HG03439 (cell line): ENCODE data around the gene RRP12.
"Not testable (repeated sequence)": the region's sequence is repeated elsewhere in the genome, so short reads cannot be mapped to it uniquely, and the experiment has no call there.

Experiments
- ATAC-seq: cut with Tn5 transposase; IDR thresholded peaks from one replicate; pipeline ENCODE4 v1.9.1; 2021; ENCODE audit warnings: mild to moderate bottlenecking, moderate library complexity; ENCODE audit not compliant: unreplicated experiment

Gene RRP12, protein sequence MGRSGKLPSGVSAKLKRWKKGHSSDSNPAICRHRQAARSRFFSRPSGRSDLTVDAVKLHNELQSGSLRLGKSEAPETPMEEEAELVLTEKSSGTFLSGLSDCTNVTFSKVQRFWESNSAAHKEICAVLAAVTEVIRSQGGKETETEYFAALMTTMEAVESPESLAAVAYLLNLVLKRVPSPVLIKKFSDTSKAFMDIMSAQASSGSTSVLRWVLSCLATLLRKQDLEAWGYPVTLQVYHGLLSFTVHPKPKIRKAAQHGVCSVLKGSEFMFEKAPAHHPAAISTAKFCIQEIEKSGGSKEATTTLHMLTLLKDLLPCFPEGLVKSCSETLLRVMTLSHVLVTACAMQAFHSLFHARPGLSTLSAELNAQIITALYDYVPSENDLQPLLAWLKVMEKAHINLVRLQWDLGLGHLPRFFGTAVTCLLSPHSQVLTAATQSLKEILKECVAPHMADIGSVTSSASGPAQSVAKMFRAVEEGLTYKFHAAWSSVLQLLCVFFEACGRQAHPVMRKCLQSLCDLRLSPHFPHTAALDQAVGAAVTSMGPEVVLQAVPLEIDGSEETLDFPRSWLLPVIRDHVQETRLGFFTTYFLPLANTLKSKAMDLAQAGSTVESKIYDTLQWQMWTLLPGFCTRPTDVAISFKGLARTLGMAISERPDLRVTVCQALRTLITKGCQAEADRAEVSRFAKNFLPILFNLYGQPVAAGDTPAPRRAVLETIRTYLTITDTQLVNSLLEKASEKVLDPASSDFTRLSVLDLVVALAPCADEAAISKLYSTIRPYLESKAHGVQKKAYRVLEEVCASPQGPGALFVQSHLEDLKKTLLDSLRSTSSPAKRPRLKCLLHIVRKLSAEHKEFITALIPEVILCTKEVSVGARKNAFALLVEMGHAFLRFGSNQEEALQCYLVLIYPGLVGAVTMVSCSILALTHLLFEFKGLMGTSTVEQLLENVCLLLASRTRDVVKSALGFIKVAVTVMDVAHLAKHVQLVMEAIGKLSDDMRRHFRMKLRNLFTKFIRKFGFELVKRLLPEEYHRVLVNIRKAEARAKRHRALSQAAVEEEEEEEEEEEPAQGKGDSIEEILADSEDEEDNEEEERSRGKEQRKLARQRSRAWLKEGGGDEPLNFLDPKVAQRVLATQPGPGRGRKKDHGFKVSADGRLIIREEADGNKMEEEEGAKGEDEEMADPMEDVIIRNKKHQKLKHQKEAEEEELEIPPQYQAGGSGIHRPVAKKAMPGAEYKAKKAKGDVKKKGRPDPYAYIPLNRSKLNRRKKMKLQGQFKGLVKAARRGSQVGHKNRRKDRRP (N-terminal part only)

DNA sequence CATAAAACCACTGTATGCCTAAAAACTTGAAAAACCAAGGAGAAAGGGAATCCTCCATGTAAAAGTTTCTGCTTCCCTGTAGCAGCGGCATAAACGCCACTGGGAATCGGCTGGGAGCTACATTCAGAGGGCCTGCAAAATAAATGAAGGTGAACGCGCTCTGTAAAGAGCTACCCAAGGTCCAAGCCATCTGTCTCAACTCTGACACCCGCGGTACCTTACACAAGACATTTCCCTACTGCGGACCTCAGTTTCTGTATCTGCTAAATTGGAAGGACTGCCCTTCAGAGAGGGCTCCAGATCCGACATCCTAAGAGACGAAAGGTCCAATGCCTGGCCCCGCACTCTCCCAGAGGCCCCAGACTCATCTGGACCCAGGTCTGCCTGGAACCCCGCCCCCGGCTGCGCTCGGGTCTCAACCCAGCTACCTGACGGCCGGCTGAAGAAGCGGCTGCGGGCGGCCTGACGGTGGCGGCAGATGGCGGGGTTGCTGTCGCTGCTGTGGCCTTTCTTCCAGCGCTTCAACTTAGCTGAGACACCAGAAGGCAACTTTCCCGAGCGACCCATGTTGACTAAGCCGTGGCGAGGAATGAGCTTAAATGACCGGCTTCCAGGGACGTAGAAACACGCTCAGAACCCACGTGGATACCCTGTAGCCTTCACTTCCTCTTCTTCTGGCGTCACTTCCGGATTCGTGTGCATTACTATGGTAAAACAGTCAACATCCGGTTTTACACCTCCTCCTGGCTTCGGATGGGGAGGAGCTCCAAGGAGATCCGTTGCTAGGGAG is at the start of gene RRP12:
Gene RRP12, minus strand, starts transcription at position 676 of the 790 bp plus-strand sequence. Its CDS starts 109 bp downstream, at position 567.
- ATAC-seq = peak; percentile 87

DNA sequence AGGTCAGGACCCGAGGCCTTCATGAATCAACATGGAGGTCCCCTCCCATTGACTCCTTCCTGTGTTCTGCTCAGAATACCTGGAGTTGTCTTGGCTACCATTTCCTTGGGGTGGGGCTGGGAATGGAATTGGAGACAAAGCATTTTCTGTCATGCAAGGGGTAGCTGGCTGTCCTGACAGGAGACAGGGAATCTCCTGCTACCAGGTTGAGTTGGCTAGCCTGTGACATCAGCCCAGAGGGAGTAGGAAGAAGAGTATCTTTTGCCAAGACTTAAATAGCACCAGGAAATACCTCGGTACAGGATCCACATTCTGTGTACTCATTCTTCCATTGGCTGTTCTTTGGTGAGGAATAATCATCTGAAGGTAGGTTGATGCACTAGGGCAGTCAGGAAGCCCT is 49.7 kb upstream of the RRP12 start:
- ATAC-seq = no peak

DNA sequence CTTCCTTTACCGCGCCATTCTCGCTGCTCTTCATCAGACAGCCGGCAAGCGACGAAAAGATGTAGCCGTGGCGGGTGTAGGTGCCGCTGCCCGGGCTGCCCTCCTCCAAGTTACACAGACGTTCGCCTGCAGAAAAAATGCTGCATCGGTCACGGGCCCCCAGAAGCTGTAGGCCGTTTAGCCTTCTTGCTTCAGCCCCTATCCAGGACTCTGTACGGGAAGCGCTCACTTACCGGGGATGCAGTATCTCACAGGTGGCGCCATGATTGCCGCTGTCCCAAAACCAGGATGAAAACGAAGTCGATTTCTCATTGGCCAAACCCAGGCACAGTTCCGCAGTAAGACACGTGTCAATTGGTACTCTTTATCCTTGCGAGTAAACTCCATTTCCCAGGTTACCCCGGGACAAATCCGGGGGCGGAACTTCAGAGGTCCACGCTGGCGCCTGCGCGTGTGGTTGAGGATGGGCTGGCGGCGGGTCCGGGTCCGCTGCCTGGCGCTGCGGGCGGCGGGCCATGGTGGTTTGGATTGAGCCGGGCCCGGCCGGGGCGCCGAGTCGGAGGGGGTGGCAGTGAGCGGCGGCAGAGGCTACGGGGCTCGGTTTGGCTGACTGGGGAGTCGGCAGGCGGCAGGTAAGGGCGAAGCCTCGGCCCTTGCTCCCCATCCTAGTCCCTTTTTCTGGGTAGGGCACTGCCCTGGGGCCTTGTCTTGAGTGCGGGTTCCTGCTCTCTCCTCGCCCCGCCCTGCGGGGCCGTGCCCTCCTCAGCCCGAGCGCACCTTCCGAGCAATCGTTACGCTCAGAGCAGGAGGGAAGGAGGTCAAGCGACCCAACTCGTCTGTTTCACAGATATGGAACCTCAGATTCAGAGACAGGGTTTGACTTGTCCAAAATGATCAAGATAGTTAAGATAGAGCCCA is 44.8 kb upstream of the RRP12 start, which contains the start of the genes EXOSC1 and ZDHHC16:
Gene EXOSC1, minus strand, starts transcription at position 285 of the 918 bp plus-strand sequence. Its CDS starts 21 bp downstream, at position 264.
Gene ZDHHC16, plus strand, starts transcription at position 454 of the 918 bp plus-strand sequence. CDS start 5,501 bp downstream, outside the sequence.
- ATAC-seq = peak; percentile 93

DNA sequence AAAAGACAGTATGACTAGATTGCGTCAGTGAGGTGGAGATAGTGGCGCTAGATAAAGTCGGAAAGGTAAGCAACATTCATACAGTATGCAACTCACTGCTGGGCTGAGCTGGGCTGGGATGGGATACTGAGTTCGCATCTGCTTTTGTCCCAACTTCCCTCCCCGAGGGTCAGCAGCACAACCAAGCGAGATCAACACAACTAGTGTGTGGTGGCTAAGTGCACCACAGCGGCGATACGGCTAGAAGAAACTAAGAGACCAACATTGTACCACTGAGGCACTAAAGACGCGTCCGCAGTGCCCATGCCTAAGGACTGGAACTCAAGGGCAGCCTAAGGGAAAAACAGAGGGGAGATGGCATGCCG is 44.2 kb upstream of the RRP12 start:
- ATAC-seq = no peak

DNA sequence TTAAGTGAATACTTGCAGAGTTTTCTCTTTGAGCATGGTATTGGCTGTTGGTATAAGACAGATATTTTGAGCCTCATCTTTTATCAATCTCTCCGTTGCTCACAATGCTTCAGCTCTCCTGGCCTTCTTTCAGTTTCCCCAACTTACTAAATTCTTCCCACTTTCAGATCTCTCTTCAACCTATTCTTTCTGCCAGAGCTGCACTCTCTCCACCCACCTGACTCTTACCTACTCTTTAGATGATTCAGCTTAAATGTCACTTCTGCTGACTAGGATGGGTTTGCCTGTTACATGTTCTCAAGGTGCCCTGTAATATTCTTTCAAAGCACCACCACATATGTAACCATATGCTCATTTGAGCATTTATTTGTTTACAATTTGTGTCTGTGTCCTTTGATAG is 43.1 kb upstream of the RRP12 start:
- no peak for ATAC-seq

DNA sequence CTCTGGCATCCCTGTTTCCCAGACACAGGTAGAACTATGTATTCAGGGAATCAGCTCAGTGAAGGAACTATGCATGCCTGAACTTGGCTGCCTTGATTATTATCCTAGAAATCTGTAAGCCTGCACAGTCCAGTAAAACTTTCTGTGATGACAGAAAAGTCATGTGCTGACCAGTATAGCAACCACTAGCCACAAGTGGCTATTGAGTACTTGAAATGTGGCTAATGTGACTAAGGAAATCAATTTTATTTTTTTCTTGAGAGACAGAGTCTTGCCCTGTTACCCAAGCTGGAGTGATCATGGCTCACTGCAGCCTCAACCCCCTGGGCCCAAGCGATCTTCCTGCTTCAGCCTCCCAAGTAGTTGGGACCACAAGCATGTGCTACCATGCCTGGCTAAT is 41.1 kb upstream of the RRP12 start:
- ATAC-seq = no peak

DNA sequence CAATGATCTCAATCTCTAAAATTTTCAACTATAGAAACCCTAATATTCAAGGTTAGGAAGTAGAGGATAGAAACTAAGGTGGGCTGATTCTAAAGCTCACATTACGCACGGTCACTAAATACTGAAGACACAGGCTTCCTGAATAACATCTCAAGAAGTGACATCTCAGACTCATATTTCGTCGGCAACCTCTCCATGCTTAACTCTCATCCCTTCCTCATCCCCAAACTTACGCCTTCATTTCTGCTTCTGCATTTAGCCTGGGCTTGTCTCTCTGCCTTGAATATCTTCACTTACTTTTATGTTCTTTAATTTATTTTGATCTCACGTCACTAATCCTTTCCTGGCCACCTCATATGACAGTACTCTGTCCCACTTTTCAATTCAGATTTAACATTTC is 34.1 kb upstream of the RRP12 start:
- ATAC-seq = no peak

DNA sequence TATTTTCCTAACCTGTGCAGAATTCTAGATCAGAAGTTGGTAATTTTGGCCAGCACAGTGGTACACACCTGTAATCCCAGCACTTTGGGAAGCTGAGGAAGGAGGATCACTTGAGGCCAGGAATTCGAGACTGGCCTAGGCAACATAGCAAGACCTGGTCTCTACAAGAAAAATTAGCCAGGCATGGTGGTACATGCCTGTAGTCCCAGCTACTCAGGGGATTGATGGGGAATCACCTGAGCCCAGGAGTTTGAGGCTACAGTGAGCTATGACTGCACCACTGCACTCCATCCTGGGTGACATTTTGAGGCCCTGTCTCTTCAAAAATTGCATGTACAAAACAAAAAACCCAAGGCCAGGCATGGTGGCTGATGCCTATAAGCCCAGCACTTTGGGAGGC is 33.4 kb upstream of the RRP12 start:
- no peak for ATAC-seq

DNA sequence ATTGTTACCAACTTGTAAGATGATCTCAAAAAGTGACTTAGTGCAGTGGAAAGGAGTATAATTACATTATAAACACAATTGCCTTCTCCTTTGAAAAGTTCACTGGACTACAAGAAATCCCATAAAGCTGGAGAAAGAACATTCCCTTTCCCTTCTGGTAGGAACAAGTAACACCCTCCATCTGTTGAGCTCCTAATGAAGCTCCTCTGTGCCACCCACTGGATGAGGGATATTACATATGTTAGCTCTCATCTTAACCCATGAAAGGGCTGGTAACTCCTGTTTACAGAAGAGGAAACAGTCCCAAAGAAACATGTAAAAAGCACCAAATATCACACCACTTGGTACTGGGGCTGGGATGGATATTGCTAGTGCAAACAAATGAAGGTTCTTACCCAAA is 32.9 kb upstream of the RRP12 start:
- ATAC-seq = no peak

DNA sequence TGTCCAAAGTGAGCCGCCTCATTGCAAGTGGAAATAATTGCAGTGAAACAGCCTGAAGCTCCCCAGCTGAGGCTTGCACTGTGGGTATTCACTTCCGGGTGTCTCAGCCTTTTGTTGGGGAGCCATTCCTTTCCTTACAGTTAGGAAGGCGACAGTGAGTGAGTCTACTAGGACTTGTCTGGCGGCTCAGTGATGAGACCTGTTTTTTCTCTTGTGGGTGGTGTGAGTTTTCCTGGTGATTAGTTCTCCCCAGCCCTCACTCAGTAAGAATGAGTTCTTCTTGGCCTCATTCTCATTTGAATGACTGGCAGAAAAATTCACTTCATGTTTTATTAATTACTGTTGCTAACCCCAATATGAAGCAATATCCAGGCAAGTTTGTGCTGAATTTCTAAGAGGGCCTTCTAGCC is 27.4 kb upstream of the RRP12 start:
- ATAC-seq = no peak

DNA sequence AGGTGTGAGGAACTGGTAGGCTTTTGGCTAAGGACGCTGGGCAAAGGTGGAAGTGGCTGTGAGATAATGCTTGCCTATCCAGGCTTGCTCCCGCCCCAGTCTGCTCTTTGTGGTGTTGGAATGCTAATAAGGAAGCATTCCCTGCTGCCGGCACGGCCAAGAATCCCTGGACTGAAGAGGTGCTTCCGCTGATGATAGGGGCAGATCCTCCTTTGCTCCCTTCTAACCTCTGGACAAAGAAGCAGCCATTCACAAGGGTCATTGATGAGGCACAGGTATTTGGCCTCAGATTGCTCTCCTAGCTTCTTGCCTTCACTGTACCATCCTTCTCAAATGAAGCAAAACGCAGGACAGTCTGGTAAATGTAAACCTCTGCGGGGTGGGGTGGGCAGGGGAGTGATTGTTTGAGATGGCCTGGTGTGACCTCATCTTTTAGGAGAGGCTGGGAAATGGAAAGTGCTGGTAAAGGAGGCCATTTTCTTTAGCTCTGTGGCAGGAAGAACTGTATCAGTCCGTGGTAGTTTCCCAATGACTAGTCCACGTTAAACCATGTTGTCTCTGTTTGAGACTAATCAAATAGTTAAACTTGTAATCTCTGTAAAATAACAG is 26.5 kb upstream of the RRP12 start:
- no peak for ATAC-seq

DNA sequence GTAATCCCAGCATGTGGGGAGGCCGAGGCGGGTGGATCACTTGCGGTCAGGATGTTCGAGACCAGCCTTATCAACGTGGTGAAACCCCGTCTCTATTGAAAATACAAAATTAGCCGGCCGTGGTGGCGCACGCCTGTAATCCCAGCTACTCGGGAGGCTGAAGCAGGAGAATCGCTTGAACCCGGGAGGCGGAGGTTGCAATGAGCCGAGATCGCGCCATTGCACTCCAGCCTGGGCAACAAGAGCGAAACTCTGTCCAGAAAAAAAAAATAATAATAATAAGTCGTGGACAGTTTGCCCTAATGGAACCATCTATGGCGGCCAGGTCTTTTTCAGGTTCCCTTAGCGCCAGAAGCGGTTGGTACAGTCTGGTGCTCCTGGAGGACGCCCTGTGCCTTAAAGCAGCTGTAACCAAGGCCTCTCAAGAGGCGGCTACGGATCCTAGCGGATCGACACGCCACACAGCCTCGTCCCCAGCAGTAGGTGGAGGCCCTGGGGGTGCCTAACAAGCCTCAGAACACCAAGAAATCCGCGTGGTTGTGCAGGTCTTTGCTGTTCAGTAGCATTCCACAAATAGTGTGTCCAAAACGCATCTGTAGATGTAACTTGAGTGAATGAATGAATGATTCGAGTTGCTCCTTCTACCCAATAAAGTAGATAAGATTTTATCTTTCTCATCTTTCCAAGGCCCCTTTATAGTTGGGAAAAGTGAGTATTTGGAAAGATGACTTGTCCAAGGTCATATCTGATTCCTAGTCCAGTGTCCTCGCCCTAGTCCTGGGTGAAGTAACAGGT is 25.8 kb upstream of the RRP12 start:
- ATAC-seq = no peak

DNA sequence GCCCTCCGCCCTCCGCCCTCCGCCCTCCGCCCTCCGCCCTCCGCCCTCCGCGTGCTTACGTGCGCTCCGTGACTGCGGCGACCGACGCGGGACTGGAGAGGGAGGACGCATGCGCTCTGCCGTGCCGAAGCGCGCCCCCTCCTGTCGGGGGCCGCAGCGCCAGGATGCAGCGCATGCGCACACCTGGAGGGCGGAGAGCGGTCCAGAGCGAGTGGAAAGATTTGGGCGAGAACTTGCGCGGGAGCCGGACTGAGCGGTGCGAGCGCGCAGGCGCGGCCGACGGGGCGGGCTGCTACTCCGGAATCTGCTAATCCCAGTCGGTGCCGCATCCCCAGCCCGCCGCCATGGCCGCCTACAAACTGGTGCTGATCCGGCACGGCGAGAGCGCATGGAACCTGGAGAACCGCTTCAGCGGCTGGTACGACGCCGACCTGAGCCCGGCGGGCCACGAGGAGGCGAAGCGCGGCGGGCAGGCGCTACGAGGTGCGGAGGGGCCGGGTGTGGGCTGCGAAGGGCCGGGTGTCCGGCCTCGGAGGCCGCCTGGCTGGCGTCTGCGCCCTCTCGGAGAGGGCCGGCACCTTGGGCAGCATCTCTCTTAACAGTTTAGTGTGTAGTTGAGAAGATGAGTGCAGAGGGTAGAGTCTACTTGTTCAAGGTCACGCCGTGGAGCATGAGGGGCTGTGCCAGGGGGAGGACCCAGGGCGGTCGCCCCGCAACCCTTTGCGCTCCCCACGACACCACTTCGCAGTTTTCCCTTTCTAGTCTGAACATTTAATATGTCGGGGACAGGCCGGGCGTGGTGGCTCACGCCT is 25.0 kb upstream of the RRP12 start, which contains the start of gene PGAM1:
Gene PGAM1, plus strand, starts transcription at position 228 of the 812 bp plus-strand sequence. Its CDS starts 117 bp downstream, at position 345.
- ATAC-seq = peak; percentile 88

DNA sequence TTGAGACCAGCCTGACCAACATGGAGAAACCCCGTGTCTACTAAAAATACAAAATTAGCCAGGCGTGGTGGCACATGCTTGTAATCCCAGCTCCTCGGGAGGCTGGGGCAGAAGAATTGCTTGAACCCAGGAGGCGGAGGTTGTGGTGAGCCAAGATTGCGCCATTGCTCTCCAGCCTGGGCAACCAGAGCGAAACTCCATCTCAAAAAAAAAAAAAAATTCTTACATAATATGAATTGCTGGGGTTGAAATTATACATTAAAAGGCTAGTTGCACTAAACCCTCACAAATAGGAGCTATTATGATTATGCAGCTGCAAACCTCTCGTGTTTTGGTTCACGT is 22.6 kb upstream of the RRP12 start:
- ATAC-seq = not testable (repeated sequence)

DNA sequence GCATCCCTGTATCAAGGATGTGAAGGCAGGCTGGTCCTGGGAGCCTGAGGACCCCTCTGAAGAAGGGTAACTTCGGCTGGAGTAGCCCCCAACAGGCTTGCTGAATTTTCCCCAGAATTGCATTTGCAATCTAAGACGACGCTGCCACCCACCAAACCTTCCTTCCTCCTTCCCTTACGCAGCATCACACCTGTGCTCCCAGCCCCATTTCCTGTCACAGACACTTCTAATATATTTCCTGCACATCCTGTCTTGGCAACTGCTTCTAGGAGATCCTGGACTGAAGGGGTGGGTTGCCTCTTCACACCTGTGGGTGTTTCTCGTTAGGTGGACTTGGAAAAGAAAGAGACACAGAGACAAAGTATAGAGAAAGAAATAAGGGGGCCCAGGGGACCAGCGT is 15.4 kb upstream of the RRP12 start:
- no peak for ATAC-seq

DNA sequence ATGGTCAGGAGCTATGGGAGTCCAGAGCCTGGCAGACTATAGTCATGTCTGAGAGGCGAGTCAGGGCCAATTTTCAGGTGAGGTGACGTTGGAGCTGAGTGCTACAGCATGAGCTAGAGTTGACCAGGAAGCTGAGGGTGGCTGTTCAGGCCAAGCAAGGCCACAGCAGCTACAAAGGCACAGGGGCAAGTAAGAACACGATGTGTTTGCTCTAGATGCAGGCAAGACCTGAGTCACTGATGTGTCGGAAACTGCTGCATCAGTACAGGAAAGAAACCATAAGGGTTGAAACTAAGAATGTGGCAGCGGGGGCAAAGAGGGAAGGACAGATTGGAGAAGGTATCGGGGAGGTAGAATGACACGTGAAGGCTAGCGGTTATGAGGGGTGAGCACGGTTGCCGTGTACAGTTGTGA is 11.8 kb upstream of the RRP12 start:
- peak; percentile 45 for ATAC-seq

DNA sequence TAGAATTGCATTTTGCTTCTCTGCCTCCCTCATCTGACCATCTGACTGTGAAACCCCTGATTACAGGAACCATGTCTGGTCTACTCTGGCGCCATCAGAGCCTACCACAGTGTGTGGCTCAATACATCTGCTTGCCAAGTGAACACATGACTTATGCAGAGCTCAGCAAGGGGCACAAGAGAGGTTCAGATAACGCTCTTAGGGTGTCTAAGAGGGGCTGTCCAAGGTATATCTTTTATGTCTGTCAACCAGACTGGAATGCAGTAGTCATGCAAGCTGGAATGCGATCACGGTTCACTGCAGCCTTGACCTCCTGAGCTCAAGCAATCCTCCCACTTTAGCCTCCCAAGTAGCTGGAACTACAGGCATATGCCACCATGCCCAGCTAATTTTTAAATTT is 10.3 kb upstream of the RRP12 start:
- ATAC-seq = no peak
